NT2/D1 (cell line): ENCODE data around the gene SPHK1.

Experiments
- SUZ12 ChIP-seq: IDR thresholded peaks from 2 replicates; pipeline ENCODE4 v1.6.1; 2011; ENCODE audit not compliant: insufficient read length, insufficient read depth; ENCODE audit errors: extremely low read depth
- YY1 ChIP-seq: IDR thresholded peaks from 2 replicates; pipeline ENCODE4 v1.6.1; 2011; ENCODE audit not compliant: insufficient read length, insufficient read depth
- ZNF274 ChIP-seq: IDR thresholded peaks from 2 replicates; pipeline ENCODE4 v1.6.1; 2011; ENCODE audit warnings: mild to moderate bottlenecking, low read depth, low read length

DNA sequence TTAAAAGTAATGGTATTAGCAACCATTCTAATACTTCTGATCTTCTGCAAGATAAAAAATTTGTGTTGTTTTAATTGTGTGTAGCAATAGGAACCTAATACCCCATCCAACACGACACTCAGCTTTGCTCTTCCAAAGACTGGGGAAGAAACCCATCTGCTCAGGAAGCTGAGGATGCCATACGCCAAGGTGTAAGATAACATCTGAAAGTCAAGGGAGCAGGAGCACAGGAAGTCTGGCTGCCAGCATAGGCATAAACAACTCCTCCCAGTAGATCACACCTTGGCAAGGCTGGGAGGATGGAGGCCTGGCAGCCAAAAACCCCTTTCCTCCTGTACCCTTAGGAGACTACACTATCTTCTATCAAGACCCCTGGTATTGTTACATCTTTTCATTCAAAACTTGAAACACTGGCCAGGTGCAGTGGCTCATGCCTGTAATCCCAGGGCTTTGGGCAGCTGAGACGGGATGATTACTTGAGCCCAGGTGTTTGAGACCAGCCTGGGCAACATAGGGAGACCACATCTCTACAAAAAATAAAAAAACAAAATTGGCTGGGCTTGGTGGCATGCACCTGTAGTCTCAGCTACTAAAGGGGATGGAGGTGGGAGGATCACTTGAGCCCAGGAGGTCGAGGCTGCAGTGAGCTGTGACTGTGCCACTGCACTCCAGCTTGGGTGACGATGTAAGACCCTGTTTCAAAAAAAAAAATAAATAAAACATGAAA is 5.7 kb upstream of the SPHK1 start:
- TF ChIP-seq SUZ12 (no peak), ZNF274 (no peak), YY1 (no peak)
